Right lobe of liver (tissue), 6 donors: Measurements from ENCODE around the gene CD226. TPM values are rescaled to one million over a fixed set of nuclear protein-coding genes. Genes with fewer than 3 reads are reported as not detected.
"Not testable (repeated sequence)": the region's sequence is repeated elsewhere in the genome, so short reads cannot be mapped to it uniquely, and the experiment has no call there.

ENCODE experiments used
- ATAC-seq, 4 donors: fragments of 200-7000 bp; cut with Tn5 transposase; one replicate each; pipeline ENCODE4 v1.9.1; 2020; ENCODE audit warnings: mild to moderate bottlenecking in 4 of 4, moderate library complexity in 4 of 4
- DNase-seq, 3 donors: peaks; one replicate each; pipeline ENCODE4 v3.0.0-alpha.2; 2020
- H3K27ac ChIP-seq, 3 donors: fragments of 200-600 bp; one replicate each; pipeline ENCODE4 v1.8.0; 2022
- H3K27me3 ChIP-seq, 2 donors: fragments of 200-600 bp; one replicate each; pipeline ENCODE4 v1.8.0; 2022
- H3K36me3 ChIP-seq, 4 donors: fragments of 200-600 bp; sonication (generic) in 1 of 4; one replicate each; pipeline versions ENCODE4 v1.5.1 to v1.8.0; 2017 to 2022; ENCODE audit warnings: control low read depth in 1 of 4
- H3K4me1 ChIP-seq, 4 donors: fragments of 200-600 bp; sonication (generic) in 1 of 4; one replicate each; pipeline versions ENCODE4 v1.5.1 to v1.8.0; 2017 to 2022; ENCODE audit warnings: control low read depth in 1 of 4
- H3K4me3 ChIP-seq, 3 donors: fragments of 200-600 bp; one replicate each; pipeline ENCODE4 v1.8.0; 2022
- H3K9me3 ChIP-seq, 4 donors: fragments of 200-600 bp; sonication (generic) in 1 of 4; one replicate each; pipeline versions ENCODE4 v1.5.1 to v1.8.0; 2017 to 2022; ENCODE audit warnings: control low read depth in 1 of 4
- POLR2A ChIP-seq: fragments of 450-650 bp; IDR thresholded peaks from one replicate; pipeline ENCODE4 v1.6.1; 2017; ENCODE audit warnings: antibody characterized with exemption, mild to moderate bottlenecking
- WGBS: methylation state at CpG from one replicate; pipeline ENCODE4 v1.1.6; 2018; ENCODE audit warnings: low coverage, low lambda C conversion rate; ENCODE audit not compliant: insufficient coverage; ENCODE audit errors: missing lambda C conversion rate; 5-methylcytosine and 5-hydroxymethylcytosine counted together
- intact Hi-C, 2 donors: fragments of 100-400 bp; cut with DNase I; formaldehyde crosslinking; loops; one replicate each; pipeline versions ENCODE4 v1.11.2 to v1.14.1; 2022
- total RNA-seq, 6 experiments: library from RNA; depleted of rRNA in 2 of 6; stranded (reverse); fragments of >200 nt in 2 of 6; fragmentation: NEBNext Ultra II Directional in 3 of 6; extraction: Animal tissue kit (Norgen Biotek cat#: 25700) in 3 of 6; gene quantifications; one replicate each; pipeline versions ENCODE4 v1.1.0 to v1.2.4, GENCODE V29; 2016 to 2023
- TF ChIP-seq, protein P1 (sequence below), 4 donors: fragments of 200-600 bp in 3 of 4; fragments of 450-650 bp in 1 of 4; IDR thresholded peaks; one replicate each; pipeline versions ENCODE4 v1.5.1 to v1.8.0; 2016 to 2022; ENCODE audit warnings: antibody characterized with exemption in 4 of 4, mild to moderate bottlenecking in 2 of 4
- donor health status: DM: no; HTN: yes; CAD: no.
- donor health status: DM: no; HTN: no; CAD: no.
- donor health status: DM: no; HTN: no; CAD: no.
- donor health status: DM: no; HTN: yes; CAD: no.
- donor health status: DM: no; HTN: yes; CAD: no.

Gene CD226
- total RNA-seq, 6 experiments from 2014 or later = 0.68 to 3.8 (median 2.1) TPM

- H3K9me3 ChIP-seq = no peaks in the 10 kb centered on the region
- H3K27me3 ChIP-seq = no peaks in the 10 kb centered on the region
- H3K4me1 ChIP-seq = no peaks in the 10 kb centered on the region
- DNase-seq (no peak), ATAC-seq (no peak)
- intact Hi-C loops = no loop called here
- TF ChIP-seq, protein P1, sequence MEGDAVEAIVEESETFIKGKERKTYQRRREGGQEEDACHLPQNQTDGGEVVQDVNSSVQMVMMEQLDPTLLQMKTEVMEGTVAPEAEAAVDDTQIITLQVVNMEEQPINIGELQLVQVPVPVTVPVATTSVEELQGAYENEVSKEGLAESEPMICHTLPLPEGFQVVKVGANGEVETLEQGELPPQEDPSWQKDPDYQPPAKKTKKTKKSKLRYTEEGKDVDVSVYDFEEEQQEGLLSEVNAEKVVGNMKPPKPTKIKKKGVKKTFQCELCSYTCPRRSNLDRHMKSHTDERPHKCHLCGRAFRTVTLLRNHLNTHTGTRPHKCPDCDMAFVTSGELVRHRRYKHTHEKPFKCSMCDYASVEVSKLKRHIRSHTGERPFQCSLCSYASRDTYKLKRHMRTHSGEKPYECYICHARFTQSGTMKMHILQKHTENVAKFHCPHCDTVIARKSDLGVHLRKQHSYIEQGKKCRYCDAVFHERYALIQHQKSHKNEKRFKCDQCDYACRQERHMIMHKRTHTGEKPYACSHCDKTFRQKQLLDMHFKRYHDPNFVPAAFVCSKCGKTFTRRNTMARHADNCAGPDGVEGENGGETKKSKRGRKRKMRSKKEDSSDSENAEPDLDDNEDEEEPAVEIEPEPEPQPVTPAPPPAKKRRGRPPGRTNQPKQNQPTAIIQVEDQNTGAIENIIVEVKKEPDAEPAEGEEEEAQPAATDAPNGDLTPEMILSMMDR (IDR thresholded peaks at IDR 0.05) = no peak
- no peak for TF ChIP-seq POLR2A
- no peak overlapping the region for H3K4me3 ChIP-seq
- WGBS = 65% methylated on average over 3 of the region's 3 CpGs
- H3K27ac ChIP-seq = no peak overlapping the region
- no peaks in the 10 kb centered on the region for H3K36me3 ChIP-seq
Measured at GRCh38 chr18:69980982-69981804, 33.5 kb upstream of the CD226 start.

- H3K4me3 ChIP-seq = no peak overlapping the region
- no peak for DNase-seq
- no peaks in the 10 kb centered on the region for H3K36me3 ChIP-seq
- no peak for TF ChIP-seq POLR2A
- TF ChIP-seq, protein P1 (IDR thresholded peaks at IDR 0.05) = no peak
- ATAC-seq = no peak
- H3K4me1 ChIP-seq = no peaks in the 10 kb centered on the region
- no peaks in the 10 kb centered on the region for H3K27me3 ChIP-seq
- no peaks in the 10 kb centered on the region for H3K9me3 ChIP-seq
- no peak overlapping the region for H3K27ac ChIP-seq
- intact Hi-C loops = no loop called here
- 61% methylated on average over 4 of the region's 4 CpGs for WGBS
Measured at GRCh38 chr18:69980509-69980908, 32.8 kb upstream of the CD226 start.

DNA sequence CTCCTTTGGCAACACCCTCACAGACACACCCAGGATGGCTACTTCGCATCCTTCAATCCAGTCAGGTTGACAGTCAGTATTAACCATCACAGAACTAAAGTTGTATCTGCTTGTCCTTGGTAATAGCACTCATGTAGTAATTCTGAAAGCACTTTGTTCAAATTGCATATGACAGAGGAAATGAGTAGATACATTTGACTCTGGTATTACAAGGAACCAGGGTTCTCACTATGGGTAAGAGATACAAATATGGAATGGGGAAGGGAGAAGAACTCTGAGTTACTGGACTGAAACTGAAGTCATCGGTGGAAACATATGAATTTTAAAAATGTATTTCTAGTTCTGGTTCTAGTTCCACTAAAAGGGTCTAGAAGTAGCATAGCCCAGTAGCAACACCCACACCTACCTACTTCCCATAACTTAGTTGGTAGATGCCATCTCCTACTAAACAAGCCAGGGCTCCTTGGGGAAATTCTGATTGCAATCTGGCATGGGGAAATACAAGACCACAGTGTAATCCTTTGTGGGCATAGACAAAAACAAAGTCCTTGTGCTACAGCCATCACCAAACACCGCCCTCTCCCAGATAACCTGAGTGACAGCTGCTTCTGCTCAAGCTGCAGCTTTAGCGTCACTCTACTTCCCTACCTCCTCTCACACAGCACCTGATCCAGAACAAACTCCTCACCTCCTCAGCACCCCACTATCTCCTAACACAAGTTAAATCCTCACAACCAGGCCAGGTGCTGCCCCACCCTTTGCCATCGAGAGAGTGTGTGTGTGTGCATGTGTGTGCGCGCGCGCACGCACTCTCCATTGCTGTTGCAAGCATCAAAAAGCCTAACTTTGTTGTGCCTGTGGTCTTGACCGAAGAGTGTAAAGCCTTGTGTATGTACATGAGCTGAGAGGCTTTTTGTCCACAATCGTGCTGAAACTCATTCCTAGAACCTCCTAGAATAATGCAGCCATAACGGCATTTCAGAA is 31.4 kb upstream of the CD226 start:
- ATAC-seq (no peak), DNase-seq (no peak)
- Histone ChIP-seq H3K27me3 (no peaks in the 10 kb centered on the region), H3K4me1 (no peaks in the 10 kb centered on the region), H3K27ac (no peak overlapping the region), H3K9me3 (no peaks in the 10 kb centered on the region), H3K36me3 (no peaks in the 10 kb centered on the region), H3K4me3 (no peak overlapping the region)
- intact Hi-C loops = no loop called here
- TF ChIP-seq, protein P1 (IDR thresholded peaks at IDR 0.05) = no peak
- no peak for TF ChIP-seq POLR2A
- 72% methylated on average over 8 of the region's 13 CpGs for WGBS

GRCh38 chr18:69975294-69975693 is 27.6 kb upstream of the CD226 start:
- intact Hi-C loops, H3K27me3 ChIP-seq, DNase-seq, H3K4me3 ChIP-seq, H3K9me3 ChIP-seq, H3K27ac ChIP-seq, H3K4me1 ChIP-seq, ATAC-seq, H3K36me3 ChIP-seq: not testable (repeated sequence)
- WGBS = no CpG with 5 or more reads among the region's 4 CpGs
